HG03558 (cell line): ENCODE measurements around the gene BCL11B.

ENCODE experiments used
- ATAC-seq: cut with Tn5 transposase; IDR thresholded peaks from one replicate; pipeline ENCODE4 v1.9.1; 2021; ENCODE audit warnings: moderate number of reproducible peaks; ENCODE audit not compliant: unreplicated experiment; ENCODE audit errors: extremely low read depth

Gene BCL11B

GRCh38 chr14:99206090-99206489, 65.9 kb downstream of the BCL11B start:
- ATAC-seq, result no peak

GRCh38 chr14:99205086-99205688, 66.8 kb downstream of the BCL11B start:
- ATAC-seq, result no peak

GRCh38 chr14:99203801-99204200, 68.2 kb downstream of the BCL11B start:
- no peak for ATAC-seq

GRCh38 chr14:99203080-99203479, 68.9 kb downstream of the BCL11B start:
- ATAC-seq, result no peak

GRCh38 chr14:99202516-99202915, 69.5 kb downstream of the BCL11B start:
- no peak for ATAC-seq

GRCh38 chr14:99201351-99202073, 70.5 kb downstream of the BCL11B start:
- no peak for ATAC-seq

GRCh38 chr14:99200654-99201005, 71.4 kb downstream of the BCL11B start:
- no peak for ATAC-seq

GRCh38 chr14:99199846-99200653, 71.9 kb downstream of the BCL11B start:
- ATAC-seq, result no peak

- no peak for ATAC-seq
These were observed 73.1 kb downstream of the BCL11B start for GRCh38 chr14:99198746-99199502.

GRCh38 chr14:99196310-99196650, 75.7 kb downstream of the BCL11B start:
- ATAC-seq, result no peak

GRCh38 chr14:99195602-99196309, 76.2 kb downstream of the BCL11B start:
- no peak for ATAC-seq

- no peak for ATAC-seq
These were observed 77.3 kb downstream of the BCL11B start for GRCh38 chr14:99194736-99195135.

- ATAC-seq, result no peak
These were observed 77.9 kb downstream of the BCL11B start for GRCh38 chr14:99194136-99194535.

- no peak for ATAC-seq
These were observed 79.2 kb downstream of the BCL11B start for GRCh38 chr14:99192830-99193229.

- no peak for ATAC-seq
These were observed 79.9 kb downstream of the BCL11B start for GRCh38 chr14:99192028-99192621.

- ATAC-seq, result no peak
These were observed 80.5 kb downstream of the BCL11B start for GRCh38 chr14:99191395-99192027.

GRCh38 chr14:99190696-99191394, 81.2 kb downstream of the BCL11B start:
- ATAC-seq, result no peak

GRCh38 chr14:99189201-99189801, 82.7 kb downstream of the BCL11B start:
- ATAC-seq, result no peak
